Measurements from ENCODE around the gene C16orf92. TPM values are rescaled to one million over a fixed set of nuclear protein-coding genes. Genes with fewer than 3 reads are reported as not detected.

Gene C16orf92
- total and polyA plus RNA-seq, 2 experiments from 2014 or later, result 0.34 TPM; not detected in 1

DNA sequence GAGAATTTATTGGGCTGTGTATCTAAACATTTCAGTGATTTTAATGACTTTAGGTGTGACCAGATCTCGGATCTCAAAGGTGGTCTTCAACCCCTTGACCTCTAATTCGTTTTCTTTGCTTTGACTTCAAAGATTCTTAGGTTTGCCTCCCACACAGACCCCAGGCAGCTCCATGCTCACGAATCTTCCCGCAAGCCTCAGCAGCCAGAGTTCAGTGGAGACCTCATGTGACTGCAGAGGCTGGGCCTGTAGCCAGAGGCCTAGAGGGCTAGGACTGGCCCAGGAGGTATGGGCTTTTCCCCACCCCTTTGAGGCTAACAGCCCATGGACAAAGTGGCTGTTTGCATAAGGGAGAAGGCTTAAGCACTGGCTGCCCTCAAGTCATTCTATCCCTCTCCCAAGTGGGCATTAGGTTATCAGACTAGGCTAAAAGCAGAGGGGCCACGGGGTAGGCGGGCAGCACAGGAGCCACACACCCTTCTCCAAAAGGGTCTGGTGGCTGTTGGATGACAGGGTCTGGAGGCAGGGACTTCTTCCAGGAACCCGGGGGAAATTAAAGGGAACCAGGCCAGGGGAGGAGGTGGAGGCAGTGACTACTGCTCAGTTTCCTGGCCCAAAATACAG lies 30.5 kb upstream of the C16orf92 start (continued):
- TF ChIP-seq, protein P1, sequence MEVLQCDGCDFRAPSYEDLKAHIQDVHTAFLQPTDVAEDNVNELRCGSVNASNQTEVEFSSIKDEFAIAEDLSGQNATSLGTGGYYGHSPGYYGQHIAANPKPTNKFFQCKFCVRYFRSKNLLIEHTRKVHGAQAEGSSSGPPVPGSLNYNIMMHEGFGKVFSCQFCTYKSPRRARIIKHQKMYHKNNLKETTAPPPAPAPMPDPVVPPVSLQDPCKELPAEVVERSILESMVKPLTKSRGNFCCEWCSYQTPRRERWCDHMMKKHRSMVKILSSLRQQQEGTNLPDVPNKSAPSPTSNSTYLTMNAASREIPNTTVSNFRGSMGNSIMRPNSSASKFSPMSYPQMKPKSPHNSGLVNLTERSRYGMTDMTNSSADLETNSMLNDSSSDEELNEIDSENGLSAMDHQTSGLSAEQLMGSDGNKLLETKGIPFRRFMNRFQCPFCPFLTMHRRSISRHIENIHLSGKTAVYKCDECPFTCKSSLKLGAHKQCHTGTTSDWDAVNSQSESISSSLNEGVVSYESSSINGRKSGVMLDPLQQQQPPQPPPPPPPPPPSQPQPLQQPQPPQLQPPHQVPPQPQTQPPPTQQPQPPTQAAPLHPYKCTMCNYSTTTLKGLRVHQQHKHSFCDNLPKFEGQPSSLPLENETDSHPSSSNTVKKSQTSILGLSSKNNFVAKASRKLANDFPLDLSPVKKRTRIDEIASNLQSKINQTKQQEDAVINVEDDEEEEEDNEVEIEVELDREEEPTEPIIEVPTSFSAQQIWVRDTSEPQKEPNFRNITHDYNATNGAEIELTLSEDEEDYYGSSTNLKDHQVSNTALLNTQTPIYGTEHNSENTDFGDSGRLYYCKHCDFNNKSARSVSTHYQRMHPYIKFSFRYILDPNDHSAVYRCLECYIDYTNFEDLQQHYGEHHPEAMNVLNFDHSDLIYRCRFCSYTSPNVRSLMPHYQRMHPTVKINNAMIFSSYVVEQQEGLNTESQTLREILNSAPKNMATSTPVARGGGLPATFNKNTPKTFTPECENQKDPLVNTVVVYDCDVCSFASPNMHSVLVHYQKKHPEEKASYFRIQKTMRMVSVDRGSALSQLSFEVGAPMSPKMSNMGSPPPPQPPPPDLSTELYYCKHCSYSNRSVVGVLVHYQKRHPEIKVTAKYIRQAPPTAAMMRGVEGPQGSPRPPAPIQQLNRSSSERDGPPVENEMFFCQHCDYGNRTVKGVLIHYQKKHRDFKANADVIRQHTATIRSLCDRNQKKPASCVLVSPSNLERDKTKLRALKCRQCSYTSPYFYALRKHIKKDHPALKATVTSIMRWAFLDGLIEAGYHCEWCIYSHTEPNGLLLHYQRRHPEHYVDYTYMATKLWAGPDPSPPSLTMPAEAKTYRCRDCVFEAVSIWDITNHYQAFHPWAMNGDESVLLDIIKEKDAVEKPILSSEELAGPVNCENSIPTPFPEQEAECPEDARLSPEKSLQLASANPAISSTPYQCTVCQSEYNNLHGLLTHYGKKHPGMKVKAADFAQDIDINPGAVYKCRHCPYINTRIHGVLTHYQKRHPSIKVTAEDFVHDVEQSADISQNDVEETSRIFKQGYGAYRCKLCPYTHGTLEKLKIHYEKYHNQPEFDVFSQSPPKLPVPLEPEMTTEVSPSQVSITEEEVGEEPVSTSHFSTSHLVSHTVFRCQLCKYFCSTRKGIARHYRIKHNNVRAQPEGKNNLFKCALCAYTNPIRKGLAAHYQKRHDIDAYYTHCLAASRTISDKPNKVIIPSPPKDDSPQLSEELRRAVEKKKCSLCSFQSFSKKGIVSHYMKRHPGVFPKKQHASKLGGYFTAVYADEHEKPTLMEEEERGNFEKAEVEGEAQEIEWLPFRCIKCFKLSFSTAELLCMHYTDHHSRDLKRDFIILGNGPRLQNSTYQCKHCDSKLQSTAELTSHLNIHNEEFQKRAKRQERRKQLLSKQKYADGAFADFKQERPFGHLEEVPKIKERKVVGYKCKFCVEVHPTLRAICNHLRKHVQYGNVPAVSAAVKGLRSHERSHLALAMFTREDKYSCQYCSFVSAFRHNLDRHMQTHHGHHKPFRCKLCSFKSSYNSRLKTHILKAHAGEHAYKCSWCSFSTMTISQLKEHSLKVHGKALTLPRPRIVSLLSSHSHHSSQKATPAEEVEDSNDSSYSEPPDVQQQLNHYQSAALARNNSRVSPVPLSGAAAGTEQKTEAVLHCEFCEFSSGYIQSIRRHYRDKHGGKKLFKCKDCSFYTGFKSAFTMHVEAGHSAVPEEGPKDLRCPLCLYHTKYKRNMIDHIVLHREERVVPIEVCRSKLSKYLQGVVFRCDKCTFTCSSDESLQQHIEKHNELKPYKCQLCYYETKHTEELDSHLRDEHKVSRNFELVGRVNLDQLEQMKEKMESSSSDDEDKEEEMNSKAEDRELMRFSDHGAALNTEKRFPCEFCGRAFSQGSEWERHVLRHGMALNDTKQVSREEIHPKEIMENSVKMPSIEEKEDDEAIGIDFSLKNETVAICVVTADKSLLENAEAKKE (CRISPR knock-in tag; IDR thresholded peaks at IDR 0.05), result no peak
- TF ChIP-seq, protein P2, sequence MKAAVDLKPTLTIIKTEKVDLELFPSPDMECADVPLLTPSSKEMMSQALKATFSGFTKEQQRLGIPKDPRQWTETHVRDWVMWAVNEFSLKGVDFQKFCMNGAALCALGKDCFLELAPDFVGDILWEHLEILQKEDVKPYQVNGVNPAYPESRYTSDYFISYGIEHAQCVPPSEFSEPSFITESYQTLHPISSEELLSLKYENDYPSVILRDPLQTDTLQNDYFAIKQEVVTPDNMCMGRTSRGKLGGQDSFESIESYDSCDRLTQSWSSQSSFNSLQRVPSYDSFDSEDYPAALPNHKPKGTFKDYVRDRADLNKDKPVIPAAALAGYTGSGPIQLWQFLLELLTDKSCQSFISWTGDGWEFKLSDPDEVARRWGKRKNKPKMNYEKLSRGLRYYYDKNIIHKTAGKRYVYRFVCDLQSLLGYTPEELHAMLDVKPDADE (IDR thresholded peaks at IDR 0.05), result no peak

DNA sequence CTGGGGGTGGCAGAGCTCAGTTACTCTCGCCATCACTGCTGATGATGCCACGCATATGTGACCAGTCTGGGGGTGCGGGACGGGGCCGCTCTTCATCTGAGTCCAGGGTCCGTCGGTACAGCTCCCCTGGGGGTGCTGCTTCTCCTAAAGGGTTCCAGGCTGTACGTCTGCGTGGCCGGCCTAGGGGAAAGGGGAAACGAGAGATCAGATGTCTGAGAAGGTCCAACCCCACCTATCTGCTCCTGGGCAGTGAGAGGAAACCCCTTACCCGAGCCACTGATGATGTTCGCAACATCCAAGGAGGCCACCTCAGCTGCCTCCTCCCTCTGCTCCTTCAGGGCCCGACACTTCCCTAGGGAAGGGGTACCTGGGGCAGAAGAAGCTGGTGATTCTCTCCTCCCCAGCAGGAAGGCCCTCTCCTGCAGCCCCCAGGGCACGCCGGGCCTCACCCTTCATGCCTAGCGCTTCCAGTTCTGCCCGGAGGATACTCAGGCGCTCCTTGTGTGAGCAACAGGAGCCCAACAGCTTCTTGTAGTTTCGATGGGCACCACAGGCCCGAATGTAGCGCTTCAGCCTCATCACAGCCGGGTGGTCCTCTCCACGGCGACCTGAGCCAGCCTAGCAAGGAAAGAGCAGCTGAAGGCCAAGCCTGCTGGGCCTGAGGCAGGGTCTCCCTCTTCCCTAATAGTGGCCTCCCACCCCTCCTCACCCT lies 29.7 kb upstream of the C16orf92 start:
- Mint-ChIP-seq H3K27me3 (ENCODE audit: insufficient read depth, low read depth, poor library complexity) (peaks cover 13% of the 10 kb centered on the region), H3K27ac (no peak overlapping the region), H3K4me3 (no peak overlapping the region), H3K4me1 (peaks cover 15% of the 10 kb centered on the region), H3K36me3 (ENCODE audit: low read depth) (peaks cover 48% of the 10 kb centered on the region), H3K9me3 (peaks cover 2% of the 10 kb centered on the region; the same call in 2 of the 3 replicates)
- H3K4me3 ChIP-seq, result no peak overlapping the region
- peaks cover 7% of the 10 kb centered on the region for H3K36me3 ChIP-seq (ENCODE audit: insufficient read depth)
- H4K20me1 ChIP-seq (replicated peaks; ENCODE audit: insufficient read depth), result peaks cover 6% of the 10 kb centered on the region; the same call in 1 of the 2 replicates
- no peak overlapping the region for H3K4me2 ChIP-seq
- H3K9me2 ChIP-seq (ENCODE audit: insufficient read depth), result no peaks in the 10 kb centered on the region
- ATAC-seq, result no peak
- no peak overlapping the region for H2AFZ ChIP-seq
- no peak for DNase-seq (ENCODE audit: low spot score)
- H3K4me1 ChIP-seq (ENCODE audit: insufficient read depth), result peaks cover 13% of the 10 kb centered on the region
- H3K27ac ChIP-seq (ENCODE audit: low read depth), result no peak overlapping the region
- peaks cover 7% of the 10 kb centered on the region; the same call in 1 of the 2 replicates for H3K79me2 ChIP-seq (replicated peaks; ENCODE audit: insufficient read depth)
- no peaks in the 10 kb centered on the region for H3K27me3 ChIP-seq (ENCODE audit: insufficient read depth)
- peaks cover 20% of the 10 kb centered on the region for H3F3A ChIP-seq (replicated peaks; ENCODE audit: low read depth)
- TF ChIP-seq, protein P2 (IDR thresholded peaks at IDR 0.05), result no peak
- TF ChIP-seq NANOG (IDR thresholded peaks at IDR 0.05; ENCODE audit: borderline replicate concordance), result no peak
- no peak for TF ChIP-seq JUNB (IDR thresholded peaks at IDR 0.05; ENCODE audit: unreplicated experiment)
- TF ChIP-seq, protein P1 (CRISPR knock-in tag; IDR thresholded peaks at IDR 0.05), result no peak
